Measurements from ENCODE around the gene NAALADL2.

The NAALADL2 gene

GRCh38 chr3:175185903-175186302, 326.8 kb downstream of the NAALADL2 start:
- Histone ChIP-seq H3K36me3 (ENCODE audit: insufficient read depth, low read length) (no peaks in the 10 kb centered on the region), H3K9me3 (ENCODE audit: low read length) (no peaks in the 10 kb centered on the region), H3F3A (ENCODE audit: insufficient read depth, low read length) (no peaks in the 10 kb centered on the region), H2AFZ (ENCODE audit: low read length) (no peak overlapping the region), H3K9me2 (ENCODE audit: low read depth, low read length) (no peaks in the 10 kb centered on the region), H3K79me2 (ENCODE audit: insufficient read depth, low read length) (no peaks in the 10 kb centered on the region), H3K4me3 (ENCODE audit: low read depth, low read length, poor library complexity, severe bottlenecking) (no peak overlapping the region), H3K4me1 (ENCODE audit: insufficient read depth, low read length, severe bottlenecking) (no peaks in the 10 kb centered on the region), H4K20me1 (ENCODE audit: insufficient read depth, low read length) (no peaks in the 10 kb centered on the region), H3K27me3 (ENCODE audit: insufficient read depth, low read length) (no peaks in the 10 kb centered on the region), H3K27ac (ENCODE audit: low read depth, low read length, poor library complexity, severe bottlenecking) (no peak overlapping the region), H3K9ac (ENCODE audit: low read length) (no peak overlapping the region), H3K4me2 (ENCODE audit: low read length) (no peak overlapping the region)
- TF ChIP-seq CTCF (IDR thresholded peaks at IDR 0.05; ENCODE audit: low read length), result no peak
- no peak for TF ChIP-seq EZH2 (IDR thresholded peaks at IDR 0.05; ENCODE audit: borderline replicate concordance, low read length)

GRCh38 chr3:175186511-175186910, 327.4 kb downstream of the NAALADL2 start:
- H3K27me3 ChIP-seq (ENCODE audit: insufficient read depth, low read length), result no peaks in the 10 kb centered on the region

GRCh38 chr3:175187586-175187985, 328.5 kb downstream of the NAALADL2 start:
- no peak overlapping the region for H3K27ac ChIP-seq (ENCODE audit: low read depth, low read length, poor library complexity, severe bottlenecking)
- H4K20me1 ChIP-seq (ENCODE audit: insufficient read depth, low read length), result no peaks in the 10 kb centered on the region
- H3K9ac ChIP-seq (ENCODE audit: low read length), result no peak overlapping the region
- H3F3A ChIP-seq (ENCODE audit: insufficient read depth, low read length), result no peaks in the 10 kb centered on the region
- H3K27me3 ChIP-seq (ENCODE audit: insufficient read depth, low read length), result no peaks in the 10 kb centered on the region
- no peaks in the 10 kb centered on the region for H3K36me3 ChIP-seq (ENCODE audit: insufficient read depth, low read length)
- TF ChIP-seq CTCF (IDR thresholded peaks at IDR 0.05; ENCODE audit: low read length) (no peak), EZH2 (IDR thresholded peaks at IDR 0.05; ENCODE audit: borderline replicate concordance, low read length) (no peak)
- no peaks in the 10 kb centered on the region for H3K9me2 ChIP-seq (ENCODE audit: low read depth, low read length)
- H3K79me2 ChIP-seq (ENCODE audit: insufficient read depth, low read length), result no peaks in the 10 kb centered on the region
- H3K4me3 ChIP-seq (ENCODE audit: low read depth, low read length, poor library complexity, severe bottlenecking), result no peak overlapping the region
- no peak overlapping the region for H2AFZ ChIP-seq (ENCODE audit: low read length)
- H3K9me3 ChIP-seq (ENCODE audit: low read length), result no peaks in the 10 kb centered on the region
- H3K4me1 ChIP-seq (ENCODE audit: insufficient read depth, low read length, severe bottlenecking), result no peaks in the 10 kb centered on the region
- H3K4me2 ChIP-seq (ENCODE audit: low read length), result no peak overlapping the region

More at GRCh38 chr3:175186511-175186910, 327.4 kb downstream of the NAALADL2 start:
- no peak overlapping the region for H3K9ac ChIP-seq (ENCODE audit: low read length)
- no peaks in the 10 kb centered on the region for H3K9me3 ChIP-seq (ENCODE audit: low read length)
- no peak overlapping the region for H3K27ac ChIP-seq (ENCODE audit: low read depth, low read length, poor library complexity, severe bottlenecking)
- H2AFZ ChIP-seq (ENCODE audit: low read length), result no peak overlapping the region
- no peak overlapping the region for H3K4me3 ChIP-seq (ENCODE audit: low read depth, low read length, poor library complexity, severe bottlenecking)
- H4K20me1 ChIP-seq (ENCODE audit: insufficient read depth, low read length), result no peaks in the 10 kb centered on the region
- H3K4me1 ChIP-seq (ENCODE audit: insufficient read depth, low read length, severe bottlenecking), result no peaks in the 10 kb centered on the region
- H3K9me2 ChIP-seq (ENCODE audit: low read depth, low read length), result no peaks in the 10 kb centered on the region
- no peaks in the 10 kb centered on the region for H3K79me2 ChIP-seq (ENCODE audit: insufficient read depth, low read length)
- no peak overlapping the region for H3K4me2 ChIP-seq (ENCODE audit: low read length)
- no peaks in the 10 kb centered on the region for H3F3A ChIP-seq (ENCODE audit: insufficient read depth, low read length)
- H3K36me3 ChIP-seq (ENCODE audit: insufficient read depth, low read length), result no peaks in the 10 kb centered on the region
- TF ChIP-seq CTCF (IDR thresholded peaks at IDR 0.05; ENCODE audit: low read length) (no peak), EZH2 (IDR thresholded peaks at IDR 0.05; ENCODE audit: borderline replicate concordance, low read length) (no peak)

All from OCI-LY1 (cell line).